Thoracic aorta (tissue), 2 donors: ENCODE measurements around the gene COPS9. TPM values are rescaled to one million over a fixed set of nuclear protein-coding genes. Genes with fewer than 3 reads are reported as not detected.
A peak's percentile ranks its signal among the peaks of the same experiment; 100 is the strongest.

Experiments
- ATAC-seq: fragments of 150-250 bp; one replicate; pipeline ENCODE4 v1.8.0; 2017; ENCODE audit warnings: low read depth; ENCODE audit not compliant: insufficient number of reproducible peaks, low FRiP score
- DNase-seq: peaks from one replicate; pipeline ENCODE4 v3.0.0-alpha.2; 2020; ENCODE audit warnings: low spot score
- H3K27ac ChIP-seq, 2 donors: fragments of 200-600 bp; sonication (generic); 1 replicate in 1 of 2; 2 replicates in 1 of 2; pipeline ENCODE4 v1.5.1; 2016; ENCODE audit warnings: mild to moderate bottlenecking in 2 of 2, moderate library complexity in 2 of 2
- H3K27me3 ChIP-seq: fragments of 200-600 bp; sonication (generic); replicated peaks from 2 replicates; pipeline ENCODE4 v1.6.0; 2016; ENCODE audit warnings: mild to moderate bottlenecking; ENCODE audit not compliant: insufficient read depth
- H3K36me3 ChIP-seq: fragments of 200-600 bp; sonication (generic); one replicate; pipeline ENCODE4 v1.5.1; 2016
- H3K4me1 ChIP-seq, 2 donors: fragments of 200-600 bp; sonication (generic); 1 replicate in 1 of 2; 2 replicates in 1 of 2; pipeline versions ENCODE4 v1.5.1 to v1.6.0; 2016; ENCODE audit warnings: low read depth in 2 of 2, mild to moderate bottlenecking in 1 of 2; ENCODE audit not compliant: control insufficient read depth in 1 of 2
- H3K4me3 ChIP-seq: fragments of 200-600 bp; sonication (generic); 2 replicates; pipeline ENCODE4 v1.5.1; 2016; ENCODE audit warnings: mild to moderate bottlenecking
- H3K9me3 ChIP-seq: fragments of 200-600 bp; sonication (generic); 2 replicates; pipeline ENCODE4 v1.5.1; 2016
- total RNA-seq, 2 donors: library from RNA; depleted of rRNA; stranded (reverse); fragments of >200 nt; gene quantifications; one replicate each; pipeline versions ENCODE4 v1.1.0 to v1.2.3, GENCODE V29; 2016
- TF ChIP-seq, protein P1 (sequence below): fragments of 200-600 bp; sonication (generic); IDR thresholded peaks from one replicate; pipeline ENCODE4 v1.5.1; 2019; ENCODE audit warnings: antibody characterized with exemption

The COPS9 gene
- total RNA-seq, 2 donors from 2014 or later, result 101 to 115 TPM

DNA sequence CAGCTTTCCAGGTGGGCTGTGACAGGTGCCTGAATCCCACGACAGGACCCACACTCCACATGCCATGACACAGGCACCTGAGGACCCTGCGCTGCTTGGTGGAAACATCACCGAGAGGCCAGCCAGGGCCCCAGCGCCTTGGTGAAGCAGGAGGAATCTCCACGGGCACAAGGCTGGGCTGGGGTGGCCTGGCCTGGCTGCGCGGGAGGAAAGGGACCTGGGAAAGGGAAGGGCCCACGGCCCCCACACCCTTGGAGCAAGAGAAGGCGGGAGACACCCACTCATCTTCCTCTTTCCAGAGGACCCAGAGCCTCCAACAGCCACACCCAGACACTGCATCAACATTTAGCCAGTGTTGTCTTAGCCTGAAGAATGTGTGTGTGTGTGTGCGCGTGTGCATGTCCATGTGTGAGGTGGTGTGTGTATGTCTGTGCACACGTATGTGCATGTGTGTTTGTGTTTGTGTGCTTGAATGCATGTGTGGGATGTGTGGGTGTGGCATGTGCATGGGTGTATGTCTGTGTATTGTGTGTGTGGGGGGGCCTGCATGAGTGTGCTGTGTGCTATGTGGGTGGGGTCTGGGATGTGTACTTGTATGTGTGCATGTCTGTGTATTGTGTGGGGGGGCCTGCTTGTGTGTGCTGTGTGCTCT lies 10.6 kb upstream of the COPS9 start:
- no peaks in the 10 kb centered on the region for H3K9me3 ChIP-seq
- TF ChIP-seq, protein P1, sequence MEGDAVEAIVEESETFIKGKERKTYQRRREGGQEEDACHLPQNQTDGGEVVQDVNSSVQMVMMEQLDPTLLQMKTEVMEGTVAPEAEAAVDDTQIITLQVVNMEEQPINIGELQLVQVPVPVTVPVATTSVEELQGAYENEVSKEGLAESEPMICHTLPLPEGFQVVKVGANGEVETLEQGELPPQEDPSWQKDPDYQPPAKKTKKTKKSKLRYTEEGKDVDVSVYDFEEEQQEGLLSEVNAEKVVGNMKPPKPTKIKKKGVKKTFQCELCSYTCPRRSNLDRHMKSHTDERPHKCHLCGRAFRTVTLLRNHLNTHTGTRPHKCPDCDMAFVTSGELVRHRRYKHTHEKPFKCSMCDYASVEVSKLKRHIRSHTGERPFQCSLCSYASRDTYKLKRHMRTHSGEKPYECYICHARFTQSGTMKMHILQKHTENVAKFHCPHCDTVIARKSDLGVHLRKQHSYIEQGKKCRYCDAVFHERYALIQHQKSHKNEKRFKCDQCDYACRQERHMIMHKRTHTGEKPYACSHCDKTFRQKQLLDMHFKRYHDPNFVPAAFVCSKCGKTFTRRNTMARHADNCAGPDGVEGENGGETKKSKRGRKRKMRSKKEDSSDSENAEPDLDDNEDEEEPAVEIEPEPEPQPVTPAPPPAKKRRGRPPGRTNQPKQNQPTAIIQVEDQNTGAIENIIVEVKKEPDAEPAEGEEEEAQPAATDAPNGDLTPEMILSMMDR, result no peak
- H3K4me1 ChIP-seq, result peaks cover 0 to 6% of the 10 kb centered on the region in 2 donors
- no peak overlapping the region for H3K4me3 ChIP-seq
- ATAC-seq (no peak), DNase-seq (no peak)
- no peaks in the 10 kb centered on the region for H3K36me3 ChIP-seq
- H3K27ac ChIP-seq, result no peak overlapping the region
- H3K27me3 ChIP-seq, result no peaks in the 10 kb centered on the region

DNA sequence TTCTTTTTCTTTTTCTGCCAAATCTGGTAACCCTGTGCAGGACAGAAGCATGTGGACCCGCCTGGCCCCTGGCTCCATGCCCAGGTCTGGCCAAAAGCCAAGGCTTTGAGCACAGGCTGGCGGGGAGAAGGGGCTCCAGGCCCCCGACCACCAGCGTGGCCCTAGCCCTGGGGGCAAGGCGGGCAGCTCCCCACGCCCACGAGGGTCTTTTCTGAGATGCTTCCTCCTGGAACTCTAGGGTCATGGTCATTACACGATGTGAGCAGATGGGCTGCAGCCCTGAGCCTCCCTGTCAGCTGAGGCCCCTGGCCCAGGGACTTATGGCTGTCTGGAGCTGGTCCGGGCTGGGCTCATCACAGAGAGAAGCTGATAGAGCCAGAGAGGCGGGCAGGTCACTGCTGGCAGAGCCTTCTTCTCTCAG lies 10.0 kb upstream of the COPS9 start:
- TF ChIP-seq, protein P1, result no peak
- no peak for DNase-seq

DNA sequence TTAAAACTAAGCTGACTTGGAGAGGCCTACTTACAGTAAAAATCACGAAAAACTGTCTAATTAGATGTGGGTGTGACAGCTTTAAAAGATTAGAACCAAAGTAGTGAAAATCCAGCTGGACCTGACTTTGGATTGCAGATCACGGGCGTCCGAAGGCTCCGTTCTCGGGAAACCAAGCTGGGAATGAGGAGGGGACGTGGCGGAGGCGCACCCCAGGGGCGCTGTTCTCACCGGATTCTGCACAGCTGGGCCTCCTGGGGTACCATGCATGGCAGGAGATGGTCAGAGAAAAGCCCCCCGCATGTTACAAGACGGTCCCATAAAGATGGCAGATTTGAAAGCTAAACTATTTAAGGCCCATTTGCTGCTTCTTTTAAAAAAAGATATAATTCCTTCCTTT lies 9.4 kb upstream of the COPS9 start:
- H3K4me1 ChIP-seq, result peaks cover 0 to 6% of the 10 kb centered on the region in 2 donors
- no peak overlapping the region for H3K4me3 ChIP-seq
- TF ChIP-seq, protein P1, result no peak
- DNase-seq (no peak), ATAC-seq (no peak)
- H3K36me3 ChIP-seq, result no peaks in the 10 kb centered on the region
- H3K27me3 ChIP-seq, result no peaks in the 10 kb centered on the region
- H3K27ac ChIP-seq, result no peak overlapping the region
- H3K9me3 ChIP-seq, result no peaks in the 10 kb centered on the region

More for the DNA sequence above, 10.0 kb upstream of the COPS9 start:
- ATAC-seq, result no peak
- H3K4me3 ChIP-seq, result no peak overlapping the region
- no peaks in the 10 kb centered on the region for H3K36me3 ChIP-seq
- H3K4me1 ChIP-seq, result peaks cover 0 to 6% of the 10 kb centered on the region in 2 donors
- no peaks in the 10 kb centered on the region for H3K9me3 ChIP-seq
- no peak overlapping the region for H3K27ac ChIP-seq
- H3K27me3 ChIP-seq, result no peaks in the 10 kb centered on the region

DNA sequence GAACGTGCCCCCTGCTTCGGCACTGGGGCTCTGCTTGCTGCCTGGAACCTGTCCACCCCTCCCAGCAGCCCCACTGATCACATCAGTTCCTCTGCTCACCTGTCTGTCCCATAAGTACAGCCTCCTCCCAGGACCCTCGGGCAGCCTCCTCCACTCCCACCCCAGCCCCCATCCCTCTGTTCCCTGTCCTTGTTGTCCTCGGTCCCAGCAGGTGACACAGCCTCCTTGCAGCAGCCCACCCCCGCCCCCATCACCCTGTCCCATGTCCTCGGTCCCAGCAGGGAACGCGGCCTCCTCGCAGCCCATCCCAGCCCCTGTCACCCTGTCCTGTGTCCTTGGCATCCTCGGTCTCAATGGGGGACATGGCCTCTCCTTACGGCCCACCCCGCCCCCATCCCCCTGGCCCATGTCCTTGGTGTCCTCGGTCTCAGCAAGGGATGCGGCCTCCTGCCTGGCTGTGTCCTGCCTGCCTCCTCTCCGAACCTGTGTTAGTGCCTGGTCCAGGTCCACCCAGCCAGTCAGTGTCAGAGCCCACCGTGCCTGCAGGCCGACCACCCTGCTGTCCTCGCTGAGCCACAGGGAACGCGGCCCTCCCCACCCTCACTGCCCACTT lies 8.7 kb upstream of the COPS9 start:
- Histone ChIP-seq H3K27me3 (no peaks in the 10 kb centered on the region), H3K4me3 (no peak overlapping the region), H3K27ac (no peak overlapping the region), H3K4me1 (peaks cover 0 to 6% of the 10 kb centered on the region in 2 donors), H3K36me3 (no peaks in the 10 kb centered on the region), H3K9me3 (no peaks in the 10 kb centered on the region)
- no peak for DNase-seq
- TF ChIP-seq, protein P1, result no peak
- no peak for ATAC-seq

DNA sequence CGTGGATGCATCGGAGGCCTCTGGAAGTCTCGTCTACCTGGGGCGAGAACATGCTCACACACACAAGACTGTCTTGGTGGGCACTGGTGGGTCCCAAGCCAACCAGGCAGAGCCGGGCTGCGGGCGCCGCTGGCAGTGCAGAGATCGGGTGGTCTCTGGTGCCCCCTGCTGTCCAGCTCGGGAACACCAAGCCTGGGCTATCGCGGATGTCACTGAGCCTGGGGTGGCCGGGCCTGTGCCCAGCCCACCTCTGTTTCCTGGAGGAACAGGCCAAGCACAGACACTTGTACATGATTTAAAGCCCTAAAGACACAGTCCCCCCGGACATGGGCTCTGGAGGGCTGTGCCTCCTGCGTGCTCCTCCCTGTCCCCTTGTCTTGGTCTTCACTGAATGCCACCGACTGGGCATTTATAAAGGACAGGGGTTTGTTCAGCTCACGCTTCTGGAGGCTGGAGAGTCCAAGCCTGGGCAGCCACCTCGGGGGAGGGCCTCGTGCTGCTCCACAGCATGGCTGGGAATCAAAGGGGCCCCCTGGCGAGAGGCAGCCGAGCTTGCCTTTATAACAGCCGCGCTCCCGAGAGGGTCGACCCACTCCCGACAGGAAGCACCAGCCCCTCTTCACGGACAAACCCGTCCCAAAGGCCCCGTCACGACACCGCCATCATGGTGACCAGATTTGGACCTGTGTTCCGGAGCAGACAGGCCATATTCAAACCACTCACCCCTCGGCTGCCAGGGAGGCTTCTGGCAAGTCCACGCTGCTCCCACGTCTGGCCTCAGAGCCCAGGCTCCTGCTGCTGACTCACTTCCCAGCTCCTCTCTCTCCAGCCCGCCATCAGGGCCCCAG lies 7.9 kb upstream of the COPS9 start:
- H3K27me3 ChIP-seq, result no peaks in the 10 kb centered on the region
- H3K4me3 ChIP-seq, result no peak overlapping the region
- no peaks in the 10 kb centered on the region for H3K9me3 ChIP-seq
- DNase-seq, result no peak
- peak; percentile 47 for ATAC-seq
- H3K27ac ChIP-seq, result no peak overlapping the region
- no peaks in the 10 kb centered on the region for H3K36me3 ChIP-seq
- TF ChIP-seq, protein P1, result peak; percentile 92
- peaks cover 0 to 6% of the 10 kb centered on the region in 2 donors for H3K4me1 ChIP-seq
